NCI-H526 treated with DMSO at 0.1 percent for 48 hours (cell line): ENCODE data around the gene XPNPEP1.

ENCODE experiments used
- DNase-seq: peaks from one replicate; lab custom pipeline; 2025; lab: John Stamatoyannopoulos, UW

Gene XPNPEP1

GRCh38 chr10:109947111-109947920, 24.0 kb upstream of the XPNPEP1 start:
- no peak for DNase-seq

GRCh38 chr10:109946680-109947079, 23.4 kb upstream of the XPNPEP1 start:
- DNase-seq = no peak

GRCh38 chr10:109945473-109946177, 22.3 kb upstream of the XPNPEP1 start:
- DNase-seq = no peak

GRCh38 chr10:109944613-109945012, 21.3 kb upstream of the XPNPEP1 start:
- DNase-seq = no peak

- DNase-seq = no peak
Measured at GRCh38 chr10:109941236-109941862, 18.0 kb upstream of the XPNPEP1 start.

GRCh38 chr10:109940553-109940952, 17.2 kb upstream of the XPNPEP1 start:
- DNase-seq = no peak

- no peak for DNase-seq
Measured at GRCh38 chr10:109940117-109940516, 16.8 kb upstream of the XPNPEP1 start.

- DNase-seq = no peak
Measured at GRCh38 chr10:109939315-109939961, 16.1 kb upstream of the XPNPEP1 start.

- DNase-seq = no peak
Measured at GRCh38 chr10:109937460-109938065, 14.3 kb upstream of the XPNPEP1 start.

- DNase-seq = no peak
Measured at GRCh38 chr10:109934958-109935793, 11.9 kb upstream of the XPNPEP1 start.

GRCh38 chr10:109933984-109934565, 10.8 kb upstream of the XPNPEP1 start:
- DNase-seq = no peak

- no peak for DNase-seq
Measured at GRCh38 chr10:109932968-109933367, 9.7 kb upstream of the XPNPEP1 start.

GRCh38 chr10:109932391-109932790, 9.1 kb upstream of the XPNPEP1 start:
- DNase-seq = no peak

GRCh38 chr10:109931163-109931562, 7.9 kb upstream of the XPNPEP1 start:
- no peak for DNase-seq

- DNase-seq = no peak
Measured at GRCh38 chr10:109929501-109930219, 6.3 kb upstream of the XPNPEP1 start.

- DNase-seq = no peak
Measured at GRCh38 chr10:109928475-109928891, 5.2 kb upstream of the XPNPEP1 start.

GRCh38 chr10:109926825-109927224, 3.5 kb upstream of the XPNPEP1 start:
- DNase-seq = no peak

GRCh38 chr10:109926061-109926745, 2.9 kb upstream of the XPNPEP1 start:
- DNase-seq = no peak

GRCh38 chr10:109924967-109925620, 1.8 kb upstream of the XPNPEP1 start:
- DNase-seq = no peak
